ENCODE data around the gene ABCD4.

ABCD4 gene

GRCh38 chr14:74241652-74242017, 61.1 kb downstream of the ABCD4 start:
- TF ChIP-seq, protein P1, sequence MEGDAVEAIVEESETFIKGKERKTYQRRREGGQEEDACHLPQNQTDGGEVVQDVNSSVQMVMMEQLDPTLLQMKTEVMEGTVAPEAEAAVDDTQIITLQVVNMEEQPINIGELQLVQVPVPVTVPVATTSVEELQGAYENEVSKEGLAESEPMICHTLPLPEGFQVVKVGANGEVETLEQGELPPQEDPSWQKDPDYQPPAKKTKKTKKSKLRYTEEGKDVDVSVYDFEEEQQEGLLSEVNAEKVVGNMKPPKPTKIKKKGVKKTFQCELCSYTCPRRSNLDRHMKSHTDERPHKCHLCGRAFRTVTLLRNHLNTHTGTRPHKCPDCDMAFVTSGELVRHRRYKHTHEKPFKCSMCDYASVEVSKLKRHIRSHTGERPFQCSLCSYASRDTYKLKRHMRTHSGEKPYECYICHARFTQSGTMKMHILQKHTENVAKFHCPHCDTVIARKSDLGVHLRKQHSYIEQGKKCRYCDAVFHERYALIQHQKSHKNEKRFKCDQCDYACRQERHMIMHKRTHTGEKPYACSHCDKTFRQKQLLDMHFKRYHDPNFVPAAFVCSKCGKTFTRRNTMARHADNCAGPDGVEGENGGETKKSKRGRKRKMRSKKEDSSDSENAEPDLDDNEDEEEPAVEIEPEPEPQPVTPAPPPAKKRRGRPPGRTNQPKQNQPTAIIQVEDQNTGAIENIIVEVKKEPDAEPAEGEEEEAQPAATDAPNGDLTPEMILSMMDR (IDR thresholded peaks at IDR 0.05; ENCODE audit: borderline replicate concordance, insufficient read depth, low read depth, low read length), result no peak
- no peak overlapping the region for H3K4me3 ChIP-seq (ENCODE audit: low read depth, low read length)

DNA sequence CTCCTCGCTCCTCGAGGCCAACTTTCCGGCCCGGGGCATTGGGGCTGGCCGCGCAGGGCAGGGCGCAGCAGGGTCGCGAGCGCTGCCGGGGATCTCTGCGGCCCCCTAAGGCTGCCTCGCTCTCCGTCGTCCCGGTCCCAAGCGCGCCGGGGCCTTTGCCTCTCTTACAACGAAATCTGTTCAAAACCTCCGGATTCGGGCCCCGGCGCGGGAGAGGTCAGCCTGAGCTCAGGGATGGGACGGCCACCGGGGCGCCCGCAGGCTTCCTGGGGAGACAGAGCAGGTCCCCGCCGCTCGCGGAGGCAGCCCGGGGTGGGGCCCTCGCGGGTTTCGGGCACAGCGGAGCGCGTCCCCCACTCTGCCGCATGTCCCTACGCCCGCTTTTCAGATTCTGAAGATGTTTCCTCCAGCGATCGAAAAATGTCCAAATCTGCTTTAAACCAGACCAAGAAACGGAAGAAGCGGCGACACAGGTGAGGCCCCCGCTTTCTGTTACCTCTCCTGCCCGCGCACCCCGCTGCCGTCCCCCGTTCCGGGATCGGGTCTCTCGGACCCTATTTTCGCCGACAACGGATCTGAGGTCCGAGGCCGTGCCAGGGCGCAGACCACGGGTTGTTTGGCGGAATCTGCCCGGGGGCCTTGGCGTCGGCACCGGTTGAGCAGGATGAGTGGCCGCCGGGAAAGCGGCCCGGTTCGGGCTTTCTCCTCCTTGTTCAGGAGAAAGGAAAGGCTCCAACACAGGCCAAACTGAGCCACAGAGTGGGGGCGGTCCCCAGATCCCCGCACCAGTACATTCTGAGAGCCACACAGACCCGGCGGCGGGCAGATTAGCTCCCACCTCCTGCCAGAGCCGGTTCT, 61.7 kb downstream of the ABCD4 start:
- H3K4me3 ChIP-seq (ENCODE audit: low read depth, low read length), result no peak overlapping the region
- TF ChIP-seq, protein P1 (IDR thresholded peaks at IDR 0.05; ENCODE audit: borderline replicate concordance, insufficient read depth, low read depth, low read length), result no peak

DNA sequence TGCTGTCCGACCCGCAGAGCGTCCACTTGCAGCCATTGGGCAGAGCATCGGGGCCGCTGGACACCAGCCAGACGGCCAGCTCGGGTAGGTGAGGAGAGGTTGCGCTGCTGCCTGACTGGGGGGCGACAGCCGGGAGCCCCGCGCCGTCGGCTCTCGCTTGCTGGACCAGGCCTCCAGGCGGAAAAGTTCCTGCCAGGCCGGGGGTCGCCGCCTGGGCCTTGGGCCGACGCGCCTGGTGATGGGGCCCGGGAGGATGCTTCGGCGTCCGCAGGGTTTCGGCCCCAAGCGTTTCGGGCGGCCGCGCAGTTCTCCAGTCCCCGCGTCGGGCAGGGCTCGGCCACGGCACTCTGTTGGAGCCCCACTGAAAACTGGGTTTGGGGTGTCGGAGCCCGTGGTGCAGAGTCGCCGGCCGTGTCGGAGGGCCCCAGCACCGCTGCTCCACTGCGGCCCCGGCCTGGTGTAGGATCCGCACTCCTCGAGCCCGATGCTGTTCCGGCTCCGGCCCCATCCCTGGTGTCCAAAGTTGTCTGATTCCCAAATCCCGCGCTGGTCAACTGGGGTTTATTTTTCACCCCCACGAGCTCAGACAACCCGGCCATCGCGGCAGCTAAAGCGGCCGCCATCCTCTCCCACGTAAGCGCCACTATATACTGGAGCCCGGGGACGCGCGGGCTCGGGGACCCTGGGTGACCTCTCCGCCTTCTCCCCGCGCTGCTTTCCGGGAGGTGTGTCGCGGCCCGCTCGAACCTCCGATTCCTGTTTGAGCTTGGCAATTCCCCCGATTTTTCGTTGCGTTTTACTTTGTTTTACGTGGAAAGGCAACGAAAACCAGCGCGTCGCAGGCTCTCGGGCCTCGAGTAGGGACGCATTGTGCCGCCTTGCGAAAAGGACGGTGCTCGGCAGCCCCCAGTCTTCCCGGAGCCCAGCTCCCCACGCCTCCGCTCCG, 62.6 kb downstream of the ABCD4 start:
- TF ChIP-seq, protein P1 (IDR thresholded peaks at IDR 0.05; ENCODE audit: borderline replicate concordance, insufficient read depth, low read depth, low read length), result no peak
- no peak overlapping the region for H3K4me3 ChIP-seq (ENCODE audit: low read depth, low read length)

DNA sequence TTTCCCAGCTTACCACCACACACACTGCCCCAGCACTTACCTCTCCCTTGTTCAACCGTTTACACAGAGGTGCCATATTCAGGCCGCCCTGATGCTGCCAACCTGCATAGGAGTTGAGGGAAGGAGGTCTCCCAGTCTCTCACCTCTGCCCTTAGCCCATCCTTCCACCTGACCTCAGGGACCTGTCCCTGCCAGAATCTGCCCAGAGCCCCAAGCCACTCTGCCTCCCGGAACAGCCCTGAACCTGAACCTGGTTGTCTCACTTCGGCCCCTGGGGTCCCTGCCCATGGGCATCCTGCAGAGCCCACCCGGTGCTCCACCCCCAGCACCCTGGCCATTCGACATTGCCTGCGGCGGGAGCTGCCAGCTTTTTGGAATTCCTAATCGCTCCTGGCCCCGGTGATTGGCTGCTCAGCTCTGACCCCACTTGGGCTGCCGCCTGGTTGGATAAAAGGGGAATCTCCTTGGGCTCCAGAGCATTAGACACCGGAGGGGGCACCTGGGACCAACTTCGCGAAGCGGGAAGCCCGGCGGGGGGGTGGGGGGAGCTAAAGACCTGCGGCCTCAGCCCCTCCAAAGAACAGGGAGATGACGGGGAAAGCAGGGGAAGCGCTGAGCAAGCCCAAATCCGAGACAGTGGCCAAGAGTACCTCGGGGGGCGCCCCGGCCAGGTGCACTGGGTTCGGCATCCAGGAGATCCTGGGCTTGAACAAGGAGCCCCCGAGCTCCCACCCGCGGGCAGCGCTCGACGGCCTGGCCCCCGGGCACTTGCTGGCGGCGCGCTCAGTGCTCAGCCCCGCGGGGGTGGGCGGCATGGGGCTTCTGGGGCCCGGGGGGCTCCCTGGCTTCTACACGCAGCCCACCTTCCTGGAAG, 63.5 kb downstream of the ABCD4 start, which contains the start of gene VSX2:
TSS of gene VSX2 (plus strand) at position 476 of the 874 bp plus-strand sequence. CDS start at position 589, 113 bp downstream.
- TF ChIP-seq, protein P1 (IDR thresholded peaks at IDR 0.05; ENCODE audit: borderline replicate concordance, insufficient read depth, low read depth, low read length), result no peak
- no peak within 1 kb of the TSS for H3K4me3 ChIP-seq (ENCODE audit: low read depth, low read length)

DNA sequence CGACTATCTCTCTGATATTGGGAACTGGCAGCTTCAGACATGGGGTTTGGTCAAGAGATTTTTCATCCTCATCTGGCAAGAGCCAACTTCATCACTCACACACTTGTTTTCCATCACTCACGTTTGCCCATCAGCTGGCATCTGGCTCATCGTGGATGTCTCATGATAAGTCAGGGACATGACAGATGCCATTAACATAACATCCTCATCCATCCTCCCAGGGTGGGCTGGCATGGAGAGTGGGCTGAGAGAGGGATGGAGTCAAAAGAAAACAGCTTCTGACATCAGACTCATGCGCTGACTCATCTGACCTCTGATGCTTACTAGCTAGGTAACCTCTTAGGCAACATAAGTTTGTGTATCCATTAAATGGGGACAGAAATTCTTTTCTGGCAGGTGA, 65.3 kb downstream of the ABCD4 start:
- TF ChIP-seq, protein P1 (IDR thresholded peaks at IDR 0.05; ENCODE audit: borderline replicate concordance, insufficient read depth, low read depth, low read length), result no peak
- H3K4me3 ChIP-seq (ENCODE audit: low read depth, low read length), result no peak overlapping the region
